Measurements from ENCODE around the gene ITGB3.

The ITGB3 gene

DNA sequence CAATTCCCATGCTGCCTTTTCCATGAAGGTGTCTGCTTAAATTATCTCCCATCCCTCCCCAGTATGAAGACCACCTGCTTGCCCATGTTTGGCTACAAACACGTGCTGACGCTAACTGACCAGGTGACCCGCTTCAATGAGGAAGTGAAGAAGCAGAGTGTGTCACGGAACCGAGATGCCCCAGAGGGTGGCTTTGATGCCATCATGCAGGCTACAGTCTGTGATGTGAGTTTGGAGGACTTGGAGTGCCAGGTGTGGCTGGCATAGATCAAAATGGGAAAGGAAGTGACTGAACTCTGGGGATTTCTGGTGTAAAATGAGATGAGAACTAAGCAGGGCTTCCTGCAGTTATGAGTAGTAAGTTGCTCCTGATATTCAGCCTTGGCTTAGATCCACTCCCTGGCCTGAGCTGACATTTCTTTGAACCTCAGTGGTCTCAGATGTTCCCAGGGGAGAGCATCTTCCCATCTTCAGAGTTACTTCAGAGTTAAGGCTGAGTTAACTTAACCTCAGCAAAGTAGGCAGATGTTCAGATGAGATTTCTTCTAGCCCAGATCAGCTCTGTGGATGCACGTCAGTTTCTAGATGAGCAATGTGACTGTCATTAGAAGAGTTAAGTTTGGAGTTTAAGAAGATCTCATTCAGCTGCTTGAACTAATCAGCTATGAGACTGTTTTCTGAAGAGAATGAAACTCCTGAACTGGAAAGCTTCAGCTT is 32.7 kb downstream of the ITGB3 start:
- no peak for TF ChIP-seq CTCF (IDR thresholded peaks at IDR 0.05; ENCODE audit: borderline replicate concordance, insufficient read depth, low read depth, low read length)
- no peak overlapping the region for H3K4me3 ChIP-seq (ENCODE audit: low read depth, low read length)

- H3K4me3 ChIP-seq (ENCODE audit: low read depth, low read length), result no peak overlapping the region
- peak; percentile 23; the same call in 1 of the 2 replicates for TF ChIP-seq CTCF (IDR thresholded peaks at IDR 0.05; ENCODE audit: borderline replicate concordance, insufficient read depth, low read depth, low read length)
These were observed 33.4 kb downstream of the ITGB3 start for GRCh38 chr17:47287068-47287467.

DNA sequence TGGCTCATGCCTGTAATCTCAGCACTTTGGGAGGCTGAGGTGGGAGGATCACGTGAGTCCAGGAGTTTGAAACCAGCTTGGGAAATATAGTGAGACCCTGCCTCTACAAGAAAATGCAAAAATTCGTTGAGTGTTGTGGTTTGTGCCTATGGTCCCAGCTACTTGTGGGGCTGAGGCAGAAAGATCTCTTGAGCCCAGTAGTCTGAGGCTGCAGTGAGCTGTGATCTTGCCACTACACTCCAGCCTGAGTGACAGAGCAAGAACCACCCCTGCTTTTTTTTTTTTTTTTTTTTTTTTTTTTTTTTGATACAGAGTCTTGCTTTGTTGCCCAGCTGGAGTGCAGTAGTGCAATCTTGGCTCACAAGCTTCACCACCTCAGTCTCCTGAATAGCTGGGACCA is 34.0 kb downstream of the ITGB3 start:
- TF ChIP-seq CTCF (IDR thresholded peaks at IDR 0.05; ENCODE audit: borderline replicate concordance, insufficient read depth, low read depth, low read length), result no peak

GRCh38 chr17:47288531-47289116 is 35.0 kb downstream of the ITGB3 start:
- no peak for TF ChIP-seq CTCF (IDR thresholded peaks at IDR 0.05; ENCODE audit: borderline replicate concordance, insufficient read depth, low read depth, low read length)
- H3K4me3 ChIP-seq (ENCODE audit: low read depth, low read length), result no peak overlapping the region

More for the DNA sequence above, 34.0 kb downstream of the ITGB3 start:
- H3K4me3 ChIP-seq (ENCODE audit: low read depth, low read length), result no peak overlapping the region

- H3K4me3 ChIP-seq (ENCODE audit: low read depth, low read length), result no peak overlapping the region
- TF ChIP-seq CTCF (IDR thresholded peaks at IDR 0.05; ENCODE audit: borderline replicate concordance, insufficient read depth, low read depth, low read length), result no peak
These were observed 35.7 kb downstream of the ITGB3 start for GRCh38 chr17:47289302-47289701.

- no peak overlapping the region for H3K4me3 ChIP-seq (ENCODE audit: low read depth, low read length)
- no peak for TF ChIP-seq CTCF (IDR thresholded peaks at IDR 0.05; ENCODE audit: borderline replicate concordance, insufficient read depth, low read depth, low read length)
These were observed 37.2 kb downstream of the ITGB3 start for GRCh38 chr17:47290870-47291241.
